NB4 (cell line): Measurements from ENCODE around the gene TLK1.

ENCODE experiments used
- POLR2A ChIP-seq: IDR thresholded peaks from 2 replicates; pipeline ENCODE4 v1.6.1; 2011; ENCODE audit warnings: mild to moderate bottlenecking; ENCODE audit not compliant: insufficient read length; ENCODE audit errors: extremely low read depth
- TF ChIP-seq, protein P1 (sequence below): IDR thresholded peaks from one replicate; pipeline ENCODE4 v1.5.1; 2012; ENCODE audit warnings: low read depth, low read length

DNA sequence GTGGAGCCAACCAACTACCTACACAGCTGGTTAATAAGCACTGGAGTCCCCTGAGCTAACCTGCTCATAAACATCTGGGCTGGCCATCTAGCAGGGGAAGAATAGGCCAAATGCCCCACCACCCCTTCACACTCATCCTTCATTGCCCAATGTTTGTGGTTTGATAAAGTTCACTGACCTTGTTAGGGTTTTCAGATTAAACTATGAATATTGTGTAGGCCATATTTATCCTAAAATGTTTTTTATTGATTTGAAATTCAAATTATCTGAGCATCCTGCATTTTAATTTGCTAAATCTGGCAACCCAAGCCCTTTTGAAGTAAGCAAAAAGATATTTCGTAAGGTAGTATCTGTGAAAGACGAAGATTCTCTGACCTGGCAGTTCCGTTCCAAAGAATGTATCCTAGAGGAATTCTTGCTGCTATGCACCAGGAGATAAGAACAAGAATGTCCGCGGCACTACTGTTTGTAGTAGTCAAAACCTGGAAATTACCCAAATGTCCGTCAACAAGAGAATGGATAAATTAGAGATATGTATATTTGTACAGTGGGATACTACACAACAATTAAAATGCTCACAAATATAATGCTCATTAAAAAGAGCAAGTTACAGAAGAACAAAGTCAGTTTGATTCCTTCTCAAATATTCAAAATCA, 5.8 kb upstream of the TLK1 start:
- TF ChIP-seq, protein P1, sequence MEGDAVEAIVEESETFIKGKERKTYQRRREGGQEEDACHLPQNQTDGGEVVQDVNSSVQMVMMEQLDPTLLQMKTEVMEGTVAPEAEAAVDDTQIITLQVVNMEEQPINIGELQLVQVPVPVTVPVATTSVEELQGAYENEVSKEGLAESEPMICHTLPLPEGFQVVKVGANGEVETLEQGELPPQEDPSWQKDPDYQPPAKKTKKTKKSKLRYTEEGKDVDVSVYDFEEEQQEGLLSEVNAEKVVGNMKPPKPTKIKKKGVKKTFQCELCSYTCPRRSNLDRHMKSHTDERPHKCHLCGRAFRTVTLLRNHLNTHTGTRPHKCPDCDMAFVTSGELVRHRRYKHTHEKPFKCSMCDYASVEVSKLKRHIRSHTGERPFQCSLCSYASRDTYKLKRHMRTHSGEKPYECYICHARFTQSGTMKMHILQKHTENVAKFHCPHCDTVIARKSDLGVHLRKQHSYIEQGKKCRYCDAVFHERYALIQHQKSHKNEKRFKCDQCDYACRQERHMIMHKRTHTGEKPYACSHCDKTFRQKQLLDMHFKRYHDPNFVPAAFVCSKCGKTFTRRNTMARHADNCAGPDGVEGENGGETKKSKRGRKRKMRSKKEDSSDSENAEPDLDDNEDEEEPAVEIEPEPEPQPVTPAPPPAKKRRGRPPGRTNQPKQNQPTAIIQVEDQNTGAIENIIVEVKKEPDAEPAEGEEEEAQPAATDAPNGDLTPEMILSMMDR = no peak
- TF ChIP-seq POLR2A = no peak
